Mucosa of descending colon (tissue), 3 donors: ENCODE results near the gene MALRD1. TPM values are rescaled to one million over a fixed set of nuclear protein-coding genes. Genes with fewer than 3 reads are reported as not detected.

Experiments used
- ATAC-seq: fragments of 200-7000 bp; cut with Tn5 transposase; one replicate; pipeline ENCODE4 v1.9.1; 2020; ENCODE audit warnings: mild to moderate bottlenecking, moderate library complexity
- DNase-seq, 3 donors: peaks; one replicate each; pipeline ENCODE4 v3.0.0-alpha.2; 2020
- H3K36me3 ChIP-seq: fragments of 200-600 bp; one replicate; pipeline ENCODE4 v1.8.0; 2021; ENCODE audit warnings: low read depth, mild to moderate bottlenecking
- H3K4me1 ChIP-seq: fragments of 200-600 bp; one replicate; pipeline ENCODE4 v1.8.0; 2021; ENCODE audit warnings: low read depth, mild to moderate bottlenecking
- H3K4me3 ChIP-seq: fragments of 200-600 bp; one replicate; pipeline ENCODE4 v1.8.0; 2021; ENCODE audit warnings: mild to moderate bottlenecking
- H3K9me3 ChIP-seq: fragments of 200-600 bp; one replicate; pipeline ENCODE4 v1.8.0; 2021; ENCODE audit warnings: mild to moderate bottlenecking
- intact Hi-C, 2 donors: fragments of 100-400 bp; cut with DNase I in 1 of 2; cut with micrococcal nuclease in 1 of 2; formaldehyde crosslinking; loops; one replicate each; pipeline versions ENCODE4 v1.11.0 to v1.11.1; 2022; cut with DNase I, micrococcal nuclease
- total RNA-seq, 3 donors: library from RNA; stranded (reverse); fragmentation: NEBNext Ultra II Directional in 2 of 3; extraction: Animal tissue kit (Norgen Biotek cat#: 25700) in 2 of 3; gene quantifications; one replicate each; pipeline versions ENCODE4 v1.2.1 to v1.2.4, GENCODE V29; 2021 to 2023
- TF ChIP-seq, protein P1 (sequence below): fragments of 200-600 bp; IDR thresholded peaks from one replicate; pipeline ENCODE4 v1.8.0; 2022; ENCODE audit warnings: antibody characterized with exemption, mild to moderate bottlenecking
- donor health status: DM: no; HTN: no; CAD: no; lungs with moderate emphysema.
- donor health status: DM: no; HTN: no; CAD: no.
- donor health status: DM: no; HTN: yes; CAD: no.

Gene MALRD1
- total RNA-seq, 3 donors from 2014 or later, result 0.41 to 0.90 (median 0.60) TPM

- Histone ChIP-seq H3K4me3 (no peak overlapping the region), H3K9me3 (no peaks in the 10 kb centered on the region), H3K36me3 (no peaks in the 10 kb centered on the region), H3K4me1 (no peaks in the 10 kb centered on the region)
- no peak for DNase-seq
- ATAC-seq, result no peak
- intact Hi-C loops, result no loop called here
- TF ChIP-seq, protein P1, sequence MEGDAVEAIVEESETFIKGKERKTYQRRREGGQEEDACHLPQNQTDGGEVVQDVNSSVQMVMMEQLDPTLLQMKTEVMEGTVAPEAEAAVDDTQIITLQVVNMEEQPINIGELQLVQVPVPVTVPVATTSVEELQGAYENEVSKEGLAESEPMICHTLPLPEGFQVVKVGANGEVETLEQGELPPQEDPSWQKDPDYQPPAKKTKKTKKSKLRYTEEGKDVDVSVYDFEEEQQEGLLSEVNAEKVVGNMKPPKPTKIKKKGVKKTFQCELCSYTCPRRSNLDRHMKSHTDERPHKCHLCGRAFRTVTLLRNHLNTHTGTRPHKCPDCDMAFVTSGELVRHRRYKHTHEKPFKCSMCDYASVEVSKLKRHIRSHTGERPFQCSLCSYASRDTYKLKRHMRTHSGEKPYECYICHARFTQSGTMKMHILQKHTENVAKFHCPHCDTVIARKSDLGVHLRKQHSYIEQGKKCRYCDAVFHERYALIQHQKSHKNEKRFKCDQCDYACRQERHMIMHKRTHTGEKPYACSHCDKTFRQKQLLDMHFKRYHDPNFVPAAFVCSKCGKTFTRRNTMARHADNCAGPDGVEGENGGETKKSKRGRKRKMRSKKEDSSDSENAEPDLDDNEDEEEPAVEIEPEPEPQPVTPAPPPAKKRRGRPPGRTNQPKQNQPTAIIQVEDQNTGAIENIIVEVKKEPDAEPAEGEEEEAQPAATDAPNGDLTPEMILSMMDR, result no peak
Measured at GRCh38 chr10:19572056-19572455, 523.5 kb downstream of the MALRD1 start.

GRCh38 chr10:19576576-19576975 lies 528.0 kb downstream of the MALRD1 start:
- Histone ChIP-seq H3K9me3 (no peaks in the 10 kb centered on the region), H3K36me3 (no peaks in the 10 kb centered on the region), H3K4me1 (no peaks in the 10 kb centered on the region), H3K4me3 (no peak overlapping the region)
- intact Hi-C loops, result no loop called here
- TF ChIP-seq, protein P1, result no peak
- DNase-seq (no peak), ATAC-seq (no peak)

DNA sequence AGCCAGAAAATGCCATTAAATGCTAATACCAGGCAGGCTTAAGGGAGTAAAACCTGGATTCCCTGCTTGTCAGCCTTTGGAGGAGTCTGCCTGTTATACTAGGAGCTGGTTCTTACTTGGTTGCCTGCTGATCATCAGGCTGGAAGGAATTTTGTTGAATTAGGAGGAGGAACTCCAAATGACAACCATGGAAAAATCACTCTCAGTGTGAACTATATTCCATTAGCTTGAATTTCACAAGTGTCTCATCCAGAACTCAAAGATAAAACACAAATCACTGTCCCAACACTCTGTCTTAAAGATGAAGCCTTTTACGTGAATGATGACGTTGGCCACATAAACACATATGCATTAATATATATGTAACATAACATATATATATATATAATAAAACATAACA lies 528.8 kb downstream of the MALRD1 start:
- H3K36me3 ChIP-seq, result no peaks in the 10 kb centered on the region
- no peak overlapping the region for H3K4me3 ChIP-seq
- no peak for ATAC-seq
- no peaks in the 10 kb centered on the region for H3K9me3 ChIP-seq
- TF ChIP-seq, protein P1, result no peak
- H3K4me1 ChIP-seq, result no peaks in the 10 kb centered on the region
- DNase-seq, result no peak
- intact Hi-C loops, result no loop called here

DNA sequence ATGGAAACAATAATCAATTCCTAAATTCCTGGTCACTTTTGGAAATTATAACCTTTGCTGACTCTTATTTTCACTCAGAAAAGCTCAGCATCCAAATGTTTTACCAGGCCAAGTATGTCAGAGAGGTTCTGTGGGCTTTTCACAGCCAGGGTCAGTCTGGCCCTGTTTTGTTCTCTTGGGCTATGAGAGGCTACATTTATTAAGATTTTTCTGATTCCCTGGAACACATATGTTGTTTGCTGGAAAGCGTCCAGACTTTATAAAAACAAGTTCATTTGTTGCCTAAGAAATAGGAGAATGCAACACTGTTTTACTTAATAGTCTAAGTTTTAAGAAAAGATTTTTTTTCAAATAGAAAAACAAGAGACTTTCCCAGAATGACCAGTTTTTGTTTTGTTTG lies 529.2 kb downstream of the MALRD1 start:
- no peak for ATAC-seq
- TF ChIP-seq, protein P1, result no peak
- H3K9me3 ChIP-seq, result no peaks in the 10 kb centered on the region
- no peak for DNase-seq
- no peaks in the 10 kb centered on the region for H3K4me1 ChIP-seq
- intact Hi-C loops, result no loop called here
- no peak overlapping the region for H3K4me3 ChIP-seq
- no peaks in the 10 kb centered on the region for H3K36me3 ChIP-seq

- no peak overlapping the region for H3K4me3 ChIP-seq
- no peaks in the 10 kb centered on the region for H3K4me1 ChIP-seq
- no peaks in the 10 kb centered on the region for H3K9me3 ChIP-seq
- TF ChIP-seq, protein P1, result no peak
- no peaks in the 10 kb centered on the region for H3K36me3 ChIP-seq
- intact Hi-C loops, result no loop called here
- no peak for ATAC-seq
- no peak for DNase-seq
Measured at GRCh38 chr10:19578571-19578970, 530.0 kb downstream of the MALRD1 start.
